Epithelial cell of proximal tubule (primary cell): Measurements from ENCODE around the gene NCOA7. TPM values are rescaled to one million over a fixed set of nuclear protein-coding genes. Genes with fewer than 3 reads are reported as not detected.

ENCODE experiments used
- DNase-seq: peaks from one replicate; pipeline ENCODE4 v3.0.0-alpha.2; 2011; ENCODE audit warnings: low read depth
- H3K4me3 ChIP-seq: 2 replicates; pipeline ENCODE4 v1.5.1; 2011; ENCODE audit warnings: low read depth, mild to moderate bottlenecking, low read length
- total RNA-seq: library from RNA; depleted of rRNA; stranded (reverse); fragments of >200 nt; gene quantifications from 2 replicates; pipeline ENCODE4 v1.2.3, GENCODE V29; 2015
- TF ChIP-seq, protein P1 (sequence below): conservative IDR thresholded peaks from 2 replicates; pipeline ENCODE4 v1.5.1; 2012; ENCODE audit warnings: low read depth, mild to moderate bottlenecking, low read length

Gene NCOA7
- total RNA-seq, 1 donor from 2014 or later = 8.2 TPM

DNA sequence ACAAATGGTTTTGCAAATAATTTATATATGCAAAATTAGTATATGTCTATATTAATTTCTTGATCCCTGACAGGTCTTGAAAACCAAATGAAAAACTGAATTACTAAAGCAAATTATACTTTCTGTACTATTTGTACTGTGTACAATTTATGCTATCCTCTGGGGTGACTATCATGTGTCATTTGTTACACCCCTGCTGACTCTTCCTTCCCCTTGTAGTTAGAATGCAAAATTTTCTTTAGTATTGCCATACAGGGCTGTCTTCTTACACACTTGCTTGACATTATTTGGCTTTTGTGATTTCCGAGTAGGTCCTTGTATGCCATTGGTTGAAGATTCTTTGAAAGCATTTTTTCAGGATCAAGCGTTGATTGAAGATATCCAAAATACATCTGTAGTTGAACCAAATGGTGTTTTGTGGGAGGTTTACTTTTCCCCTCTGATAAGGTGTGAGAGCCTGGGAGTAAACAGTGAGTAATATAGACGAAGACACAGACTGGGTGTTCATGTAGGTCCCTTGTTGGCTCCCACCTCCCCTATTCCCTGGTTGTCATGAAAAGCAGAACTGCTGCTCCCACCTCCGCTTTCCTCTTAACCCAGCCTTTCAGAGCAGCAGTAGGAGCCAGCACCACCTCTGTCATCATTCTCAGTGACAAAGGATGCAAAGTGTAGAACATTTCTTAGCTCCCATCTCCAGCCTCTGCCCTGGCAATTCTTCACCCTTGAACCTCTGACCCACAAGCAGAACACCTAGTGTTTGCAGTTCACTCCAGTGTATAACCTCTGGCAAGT, 29.0 kb downstream of the NCOA7 start:
- no peak overlapping the region for H3K4me3 ChIP-seq
- no peak for DNase-seq
- TF ChIP-seq, protein P1, sequence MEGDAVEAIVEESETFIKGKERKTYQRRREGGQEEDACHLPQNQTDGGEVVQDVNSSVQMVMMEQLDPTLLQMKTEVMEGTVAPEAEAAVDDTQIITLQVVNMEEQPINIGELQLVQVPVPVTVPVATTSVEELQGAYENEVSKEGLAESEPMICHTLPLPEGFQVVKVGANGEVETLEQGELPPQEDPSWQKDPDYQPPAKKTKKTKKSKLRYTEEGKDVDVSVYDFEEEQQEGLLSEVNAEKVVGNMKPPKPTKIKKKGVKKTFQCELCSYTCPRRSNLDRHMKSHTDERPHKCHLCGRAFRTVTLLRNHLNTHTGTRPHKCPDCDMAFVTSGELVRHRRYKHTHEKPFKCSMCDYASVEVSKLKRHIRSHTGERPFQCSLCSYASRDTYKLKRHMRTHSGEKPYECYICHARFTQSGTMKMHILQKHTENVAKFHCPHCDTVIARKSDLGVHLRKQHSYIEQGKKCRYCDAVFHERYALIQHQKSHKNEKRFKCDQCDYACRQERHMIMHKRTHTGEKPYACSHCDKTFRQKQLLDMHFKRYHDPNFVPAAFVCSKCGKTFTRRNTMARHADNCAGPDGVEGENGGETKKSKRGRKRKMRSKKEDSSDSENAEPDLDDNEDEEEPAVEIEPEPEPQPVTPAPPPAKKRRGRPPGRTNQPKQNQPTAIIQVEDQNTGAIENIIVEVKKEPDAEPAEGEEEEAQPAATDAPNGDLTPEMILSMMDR = no peak

DNA sequence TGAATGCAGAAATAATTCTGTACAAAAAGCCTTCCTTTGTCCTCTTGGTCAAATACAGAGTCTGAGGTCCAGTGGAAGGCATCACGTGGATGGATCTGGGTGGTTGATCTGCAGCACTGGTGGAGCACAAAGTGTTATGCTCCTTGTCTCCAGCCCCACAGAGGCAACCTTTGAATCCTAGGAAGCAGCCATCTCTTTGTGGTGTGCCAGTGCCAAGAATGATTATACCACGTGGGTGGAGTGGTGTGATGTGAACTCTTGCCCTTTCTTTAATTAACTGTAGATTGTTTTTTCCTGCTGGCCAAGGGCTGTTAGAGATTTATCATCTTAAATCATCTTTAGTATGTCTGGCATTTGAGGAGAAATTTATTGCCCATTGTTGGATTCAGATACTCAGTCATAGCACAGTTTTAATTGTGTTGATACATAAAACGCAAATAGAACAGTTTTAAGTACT, 31.1 kb downstream of the NCOA7 start:
- peak; percentile 37 for DNase-seq
- TF ChIP-seq, protein P1 = no peak
- H3K4me3 ChIP-seq = no peak overlapping the region

DNA sequence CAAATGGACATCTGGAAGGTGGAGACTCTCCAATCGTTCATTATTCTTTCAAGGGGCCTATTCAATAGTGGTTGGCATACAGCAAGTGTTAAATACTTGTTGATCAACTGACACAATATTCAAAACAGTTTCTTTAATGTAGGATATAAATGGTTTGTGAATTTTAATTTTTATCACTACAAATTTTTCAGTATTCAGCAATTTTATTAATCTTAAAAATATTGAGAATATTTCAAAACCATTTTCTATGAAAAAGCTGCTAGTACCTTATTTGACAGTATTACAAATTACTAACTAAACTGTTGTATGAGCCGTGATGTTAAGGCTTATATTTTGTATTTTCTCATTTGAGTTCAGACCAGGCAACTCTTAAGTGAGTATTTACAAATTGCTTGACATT, 32.4 kb downstream of the NCOA7 start:
- H3K4me3 ChIP-seq = no peak overlapping the region
- no peak for DNase-seq
- TF ChIP-seq, protein P1 = no peak

GRCh38 chr6:125824946-125825771, 34.4 kb downstream of the NCOA7 start:
- DNase-seq = no peak
- no peak overlapping the region for H3K4me3 ChIP-seq
- TF ChIP-seq, protein P1 = no peak

GRCh38 chr6:125826695-125827463, 36.1 kb downstream of the NCOA7 start:
- no peak overlapping the region for H3K4me3 ChIP-seq
- TF ChIP-seq, protein P1 = no peak
- DNase-seq = no peak

DNA sequence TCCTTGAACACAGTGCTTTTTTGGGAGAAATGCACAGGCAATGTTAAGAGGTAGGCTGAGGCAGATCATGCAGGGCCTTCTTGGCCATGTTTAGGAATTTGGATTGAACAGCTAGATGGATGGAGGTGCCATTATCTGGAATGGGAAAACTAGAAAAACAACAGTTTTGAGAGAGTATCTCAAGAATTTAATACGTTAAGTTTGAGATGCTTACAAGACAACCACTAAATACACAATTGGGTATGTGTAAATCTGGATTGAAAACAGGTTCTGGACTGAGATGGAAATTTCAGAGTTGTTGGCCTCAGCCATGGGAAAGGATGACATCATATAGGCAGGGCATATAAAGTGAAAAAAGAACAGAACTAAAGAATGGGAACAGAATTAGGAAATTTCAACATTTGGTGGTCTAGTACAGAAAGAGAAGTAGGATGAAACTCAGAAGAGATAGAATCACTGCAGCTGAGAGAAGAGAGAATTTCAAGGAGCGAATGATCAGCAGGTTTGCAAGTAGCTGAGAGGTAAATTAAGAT, 37.1 kb downstream of the NCOA7 start:
- H3K4me3 ChIP-seq = no peak overlapping the region
- DNase-seq = no peak
- TF ChIP-seq, protein P1 = no peak
